Stimulated activated CD4-positive, alpha-beta T cell treated with anti-CD3 and anti-CD28 coated beads, Interleukin-1b, Interleukin-23, amount 100 ng/mL, for 1 hour (primary cell): ENCODE measurements around the gene RCAN3.
"Not testable (repeated sequence)": the region's sequence is repeated elsewhere in the genome, so short reads cannot be mapped to it uniquely, and the experiment has no call there.

Experiments used
- DNase-seq, 2 donors: peaks; one replicate each; pipeline ENCODE4 v3.0.0-alpha.2; 2020; ENCODE audit warnings: low read depth in 2 of 2

Gene RCAN3

GRCh38 chr1:24502709-24503058 is at the start of gene RCAN3:
TSS of gene RCAN3 (plus strand) at chr1:24502836. CDS start at chr1:24514373, 11,537 bp downstream.
- peak; percentile 71 to 77 for DNase-seq

GRCh38 chr1:24452922-24453485 is 49.6 kb upstream of the RCAN3 start:
- no peak for DNase-seq

- no peak for DNase-seq
These were observed 48.0 kb upstream of the RCAN3 start for GRCh38 chr1:24454673-24455072.

GRCh38 chr1:24455272-24455671 is 47.4 kb upstream of the RCAN3 start:
- DNase-seq = no peak

GRCh38 chr1:24457866-24458265 is 44.8 kb upstream of the RCAN3 start:
- no peak for DNase-seq

- DNase-seq = no peak
These were observed 42.9 kb upstream of the RCAN3 start for GRCh38 chr1:24459551-24460266.

GRCh38 chr1:24462128-24462527 is 40.5 kb upstream of the RCAN3 start:
- DNase-seq = not testable (repeated sequence)

GRCh38 chr1:24463776-24464735 is 38.6 kb upstream of the RCAN3 start:
- no peak for DNase-seq

- DNase-seq = no peak
These were observed 37.5 kb upstream of the RCAN3 start for GRCh38 chr1:24465099-24465498.

DNA sequence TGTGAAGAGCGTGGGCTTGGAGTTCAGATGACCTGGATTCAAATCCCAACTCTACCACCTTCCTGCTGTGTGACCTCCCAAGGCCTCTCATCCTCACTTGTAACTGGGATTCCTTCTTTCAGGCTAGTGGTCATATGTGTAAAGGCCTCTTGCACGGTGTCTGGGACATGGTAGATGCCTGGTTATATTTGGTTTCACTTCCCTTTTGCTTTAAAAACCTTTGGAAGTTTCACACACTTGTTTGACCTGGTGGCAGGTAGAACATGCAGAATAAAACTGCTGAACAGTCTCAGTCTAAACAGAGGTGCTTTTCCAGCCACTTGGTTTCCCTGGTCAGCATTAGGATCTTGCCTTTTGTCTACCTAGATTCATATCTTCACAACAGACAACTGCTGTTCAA is 37.0 kb upstream of the RCAN3 start:
- no peak for DNase-seq

DNA sequence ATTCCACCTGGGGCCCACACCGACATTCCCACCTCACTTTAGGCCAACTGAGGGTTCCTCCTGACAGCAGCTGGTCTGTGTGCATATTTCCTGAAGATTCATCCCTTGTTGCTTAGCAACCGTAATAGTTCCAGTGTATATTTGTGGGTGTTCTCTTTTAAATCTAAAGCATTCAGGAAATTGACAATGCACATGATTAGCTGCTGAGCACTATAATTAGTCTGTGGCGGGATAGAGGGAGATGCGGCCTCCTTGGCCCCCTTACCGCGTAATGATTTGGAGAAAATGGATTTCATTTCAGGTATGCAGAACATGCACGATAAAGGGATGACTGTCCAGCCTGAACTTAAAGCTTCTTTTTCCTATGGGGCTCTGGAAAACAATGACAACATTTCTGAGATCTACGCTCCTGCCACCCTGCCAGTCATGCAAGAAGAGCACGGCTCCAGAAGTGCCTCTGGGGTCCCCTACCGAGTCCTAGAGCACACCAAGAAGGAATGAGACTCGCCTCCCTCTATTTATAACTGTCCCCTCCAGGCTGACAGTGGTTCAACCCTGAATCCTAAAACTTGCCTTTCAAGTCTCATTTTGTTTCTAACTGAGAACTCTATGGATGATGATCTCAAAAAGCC is 33.8 kb upstream of the RCAN3 start:
- no peak for DNase-seq

GRCh38 chr1:24470592-24470991 is 32.0 kb upstream of the RCAN3 start:
- DNase-seq = no peak

GRCh38 chr1:24472527-24473251 is 29.9 kb upstream of the RCAN3 start:
- DNase-seq = no peak

DNA sequence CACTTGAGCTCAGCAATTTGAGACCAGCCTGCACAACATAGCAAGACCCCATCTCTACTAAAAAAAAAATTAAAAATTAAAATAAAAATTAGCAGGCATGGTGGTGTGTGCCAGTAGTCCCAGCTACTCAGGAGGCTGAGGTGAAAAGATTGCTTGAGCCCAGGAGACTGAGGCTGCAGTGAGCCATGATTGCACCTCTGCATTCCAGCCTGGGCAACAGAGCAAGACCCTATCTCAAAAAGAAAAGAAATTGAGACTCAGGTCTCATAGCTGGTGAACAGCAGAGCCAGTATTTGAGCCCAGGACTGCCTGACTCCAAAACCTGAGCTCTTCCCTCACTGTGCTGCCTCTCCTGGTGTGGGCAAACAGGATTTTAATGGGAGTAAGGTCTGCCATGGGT is 28.4 kb upstream of the RCAN3 start:
- no peak for DNase-seq

GRCh38 chr1:24475700-24476099 is 26.9 kb upstream of the RCAN3 start:
- no peak for DNase-seq

- DNase-seq = no peak
These were observed 26.1 kb upstream of the RCAN3 start for GRCh38 chr1:24476571-24476970.

DNA sequence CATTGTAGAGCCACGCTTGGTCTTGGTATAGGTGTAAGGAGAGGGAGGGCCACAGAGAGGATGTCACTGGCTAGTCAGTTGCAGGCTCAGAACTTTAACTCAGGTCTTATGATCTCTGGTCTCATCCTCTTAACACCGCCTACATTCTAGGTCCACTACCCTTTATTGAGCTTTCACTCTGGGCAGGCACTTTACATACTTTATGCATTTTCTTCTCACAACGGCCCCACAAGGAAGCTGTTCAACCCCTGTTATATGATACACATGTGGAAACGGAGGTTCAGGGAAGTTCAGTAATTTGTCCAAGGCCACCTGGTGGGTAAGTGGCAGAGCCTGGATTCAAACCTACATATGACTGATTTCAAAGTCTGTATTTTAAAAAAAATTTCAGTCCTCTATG is 25.3 kb upstream of the RCAN3 start:
- DNase-seq = no peak

DNA sequence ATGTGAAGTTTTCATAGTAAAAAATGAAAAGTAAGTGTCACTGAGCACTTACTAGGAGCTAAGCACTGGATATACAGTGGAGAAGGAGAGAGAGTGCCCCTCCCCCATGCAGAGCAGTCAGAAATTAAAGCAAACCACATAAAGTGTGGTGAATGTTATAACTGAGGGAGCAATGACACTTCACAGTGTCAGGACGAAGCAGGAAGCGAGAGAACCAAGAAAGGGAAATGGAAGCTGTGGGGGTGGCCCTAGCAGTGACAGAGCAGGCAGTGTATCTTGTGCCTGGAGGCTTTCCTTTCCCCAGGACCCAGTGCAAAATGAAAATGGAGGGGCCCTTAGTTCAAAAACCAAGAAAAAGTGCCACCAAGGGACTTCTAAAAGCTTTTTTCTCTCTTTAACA is 21.5 kb upstream of the RCAN3 start:
- DNase-seq = no peak

DNA sequence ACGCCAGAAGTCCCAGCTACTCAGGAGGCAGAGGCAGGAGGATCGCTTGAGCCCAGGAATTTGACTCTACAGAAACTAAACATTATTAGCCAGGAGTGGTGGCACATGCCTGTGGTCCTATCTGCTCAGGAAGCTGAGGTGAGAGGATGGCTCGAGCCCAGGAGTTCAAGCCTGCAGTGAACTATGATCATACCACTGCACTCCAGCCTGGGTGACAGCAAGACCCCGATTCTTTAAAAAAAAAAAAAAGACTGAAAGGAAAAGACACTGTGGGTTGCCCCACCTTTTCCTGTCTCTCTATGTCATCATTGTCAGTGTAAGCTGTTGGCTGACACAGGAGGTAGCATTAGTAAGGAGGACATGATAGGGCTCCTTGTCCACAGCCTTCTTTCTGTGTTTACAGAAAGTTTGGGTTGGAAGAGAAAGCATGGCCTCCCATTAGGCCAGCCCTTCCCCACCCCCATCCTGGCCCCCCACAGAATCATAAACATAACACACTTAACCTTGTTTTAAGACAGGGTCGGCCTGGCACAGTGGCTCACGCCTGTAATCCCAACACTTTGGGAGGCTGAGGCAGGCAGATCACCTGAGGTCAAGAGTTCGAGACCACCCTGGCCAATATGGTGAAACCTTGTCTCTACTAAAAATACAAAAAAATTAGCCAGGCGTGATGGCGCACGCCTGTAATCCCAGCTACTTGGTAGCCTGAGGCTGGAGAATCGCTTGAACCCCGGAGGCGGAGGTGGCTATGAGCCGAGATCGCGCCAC is 20.6 kb upstream of the RCAN3 start:
- no peak for DNase-seq

- DNase-seq = no peak
These were observed 19.2 kb upstream of the RCAN3 start for GRCh38 chr1:24483441-24483840.

DNA sequence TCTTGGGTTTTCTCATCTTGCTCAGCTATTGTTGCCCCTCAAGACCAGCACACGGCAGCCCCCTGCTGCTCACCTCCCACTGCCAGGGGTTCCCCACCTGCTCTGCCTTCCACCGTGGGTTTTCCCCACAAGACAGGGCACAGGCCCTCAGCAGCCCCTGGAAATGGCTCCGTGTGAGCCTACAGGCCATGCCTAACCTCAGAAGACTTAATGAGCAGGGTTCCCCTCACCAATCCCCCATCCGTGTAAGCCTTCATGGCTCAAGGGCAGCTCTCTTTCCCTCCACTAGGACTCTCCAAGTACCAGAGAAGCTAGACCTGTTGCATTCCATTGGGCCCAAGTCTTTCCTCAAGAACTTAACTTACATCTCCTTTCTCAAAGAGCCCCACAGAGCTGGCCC is 18.4 kb upstream of the RCAN3 start:
- DNase-seq = no peak
